Stimulated activated CD4-positive, alpha-beta T cell treated with anti-CD3 and anti-CD28 coated beads, Interleukin-15, amount 100 ng/mL, for 24 hours (primary cell): ENCODE data around the gene PALB2.

Experiments used
- DNase-seq: peaks from one replicate; pipeline ENCODE4 v3.0.0-alpha.2; 2020

The PALB2 gene

DNA sequence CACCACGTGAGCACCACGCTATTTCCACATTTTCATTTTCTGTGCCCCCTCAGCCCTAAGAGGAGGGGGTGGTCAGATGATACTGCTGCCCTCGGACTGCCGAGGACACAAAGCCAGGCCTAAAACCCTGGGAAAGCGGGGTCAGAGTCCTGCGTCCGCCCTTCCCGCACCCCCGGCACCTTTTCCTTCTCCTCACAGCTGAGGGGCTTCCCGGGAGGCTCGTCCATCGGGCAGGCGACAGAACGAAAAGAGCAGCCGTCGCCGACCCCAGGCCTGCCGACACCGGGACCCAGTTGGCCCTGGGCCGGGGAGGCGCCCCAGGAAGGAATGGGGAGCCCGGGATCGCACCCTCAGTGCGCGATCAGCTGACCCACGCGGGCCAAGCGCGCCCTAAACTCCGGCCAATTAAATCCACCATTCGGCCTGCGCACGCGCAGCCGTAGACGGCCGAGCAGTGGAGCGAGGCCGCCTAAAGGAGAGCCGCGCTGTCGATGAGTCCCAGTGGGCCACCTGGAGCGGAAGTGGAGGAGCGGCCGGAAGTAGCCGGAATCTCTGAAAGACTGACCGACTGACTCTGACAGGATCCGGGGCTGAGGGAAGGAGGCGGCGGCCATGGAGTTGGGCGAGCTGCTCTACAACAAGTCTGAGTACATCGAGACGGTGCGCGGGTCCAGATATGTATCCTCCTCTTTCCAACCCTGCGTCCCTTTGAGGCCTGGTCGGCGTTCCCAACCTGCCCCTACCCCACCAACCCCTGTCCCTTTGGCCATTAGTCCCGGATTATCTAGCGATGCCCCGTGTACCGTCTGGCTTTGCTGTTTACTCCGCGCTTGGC, at the start of gene PALB2, which contains the start of gene DCTN5:
Gene PALB2 (minus strand): TSS at position 380 of the 835 bp plus-strand sequence. CDS start 153 bp downstream, at position 227.
Gene DCTN5 (plus strand): TSS at position 536 of the 835 bp plus-strand sequence. CDS start 77 bp downstream, at position 613.
- DNase-seq, result peak; percentile 94

DNA sequence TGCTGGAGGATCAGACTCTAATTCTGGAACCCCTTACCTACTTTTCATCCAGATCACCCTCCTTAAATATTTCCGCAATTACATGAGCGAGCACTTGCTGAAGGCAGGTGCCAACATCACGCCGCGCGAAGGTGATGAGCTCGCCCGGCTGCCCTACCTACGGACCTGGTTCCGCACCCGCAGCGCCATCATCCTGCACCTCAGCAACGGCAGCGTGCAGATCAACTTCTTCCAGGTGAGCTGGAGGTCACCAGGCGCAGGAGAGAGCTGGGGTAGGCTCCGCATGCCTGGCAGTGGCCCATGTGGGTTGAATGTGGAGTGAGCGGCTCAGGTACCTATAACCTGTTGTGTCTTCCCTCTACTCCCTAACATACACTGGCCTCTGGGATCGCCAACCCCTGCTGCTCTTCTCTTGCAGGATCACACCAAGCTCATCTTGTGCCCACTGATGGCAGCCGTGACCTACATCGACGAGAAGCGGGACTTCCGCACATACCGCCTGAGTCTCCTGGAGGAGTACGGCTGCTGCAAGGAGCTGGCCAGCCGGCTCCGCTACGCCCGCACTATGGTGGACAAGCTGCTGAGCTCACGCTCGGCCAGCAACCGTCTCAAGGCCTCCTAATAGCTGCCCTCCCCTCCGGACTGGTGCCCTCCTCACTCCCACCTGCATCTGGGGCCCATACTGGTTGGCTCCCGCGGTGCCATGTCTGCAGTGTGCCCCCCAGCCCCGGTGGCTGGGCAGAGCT, 48.5 kb upstream of the PALB2 start:
- no peak for DNase-seq

DNA sequence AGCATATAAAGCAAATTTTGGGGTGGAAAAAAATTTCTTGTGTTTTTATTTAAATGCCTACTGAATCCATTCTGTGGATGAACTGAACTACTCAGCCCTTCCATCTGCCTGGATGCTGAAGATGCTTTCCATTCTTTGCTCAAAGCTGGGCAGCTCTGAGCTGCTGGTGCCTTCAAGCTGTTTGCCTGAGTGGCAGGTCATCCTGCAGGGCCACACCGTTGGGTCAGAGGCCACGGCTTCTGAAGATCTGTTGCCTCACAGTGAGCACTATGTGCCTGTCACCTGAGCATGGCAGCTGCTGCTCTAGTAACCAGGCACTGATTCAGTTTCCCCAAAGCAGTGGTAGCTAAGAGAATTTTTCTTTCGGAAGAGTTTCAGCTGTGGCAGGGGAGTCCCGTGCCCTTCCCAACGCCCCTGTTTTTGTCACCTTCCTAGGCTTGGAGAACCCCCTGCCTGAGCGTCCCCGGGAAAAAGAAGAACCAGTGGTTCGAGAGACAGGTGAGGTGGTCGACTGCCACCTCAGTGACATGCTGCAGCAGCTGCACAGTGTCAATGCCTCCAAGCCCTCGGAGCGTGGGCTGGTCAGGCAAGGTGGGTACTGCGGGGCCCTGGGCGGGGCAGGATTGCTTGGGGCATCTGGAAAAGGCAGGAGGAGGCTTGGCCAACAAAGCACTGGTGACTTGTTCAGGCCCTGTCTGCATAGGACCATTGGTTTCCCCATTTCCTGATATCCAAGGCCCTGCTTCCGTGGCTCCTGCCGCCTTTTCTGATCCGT, 46.1 kb upstream of the PALB2 start:
- DNase-seq, result no peak

DNA sequence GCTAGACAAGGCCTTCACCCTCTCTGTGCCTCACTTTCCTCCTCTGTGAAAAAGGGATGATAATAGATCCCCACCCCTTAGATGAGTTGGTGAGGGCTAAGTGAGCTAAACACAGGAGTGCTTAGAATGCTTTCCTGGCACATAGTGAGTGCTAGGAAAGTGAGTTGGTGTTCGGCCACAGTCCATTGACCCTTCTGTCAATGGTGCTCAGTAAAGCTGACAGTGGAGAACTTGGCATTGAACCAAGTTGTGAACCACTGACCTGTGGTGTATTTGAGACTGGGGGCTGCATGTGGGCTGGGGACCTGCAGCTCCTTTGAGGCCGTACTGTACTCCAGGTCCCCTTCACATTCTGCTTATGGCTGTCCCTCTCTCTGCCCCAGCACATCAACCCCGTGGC, 42.4 kb upstream of the PALB2 start:
- no peak for DNase-seq

DNA sequence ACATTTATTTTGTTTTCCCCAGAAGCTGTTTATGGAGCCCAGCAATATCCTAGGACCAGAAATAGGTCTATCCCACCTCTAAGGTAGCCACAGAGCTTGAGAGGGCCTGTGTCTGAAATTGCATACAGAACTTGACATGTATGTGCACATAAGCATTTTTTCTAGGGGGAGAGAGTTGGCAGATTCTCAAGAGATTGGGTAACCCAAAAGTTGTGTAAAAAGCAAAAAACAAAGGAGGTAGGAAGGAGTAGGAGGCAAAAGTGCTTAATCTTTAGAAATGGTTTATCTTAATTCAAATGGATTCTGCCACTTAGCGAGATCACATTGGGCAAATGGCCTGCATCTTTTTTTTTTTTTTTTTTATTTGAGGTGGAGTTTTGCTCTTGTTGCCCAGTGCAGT, 41.1 kb upstream of the PALB2 start:
- DNase-seq, result no peak

DNA sequence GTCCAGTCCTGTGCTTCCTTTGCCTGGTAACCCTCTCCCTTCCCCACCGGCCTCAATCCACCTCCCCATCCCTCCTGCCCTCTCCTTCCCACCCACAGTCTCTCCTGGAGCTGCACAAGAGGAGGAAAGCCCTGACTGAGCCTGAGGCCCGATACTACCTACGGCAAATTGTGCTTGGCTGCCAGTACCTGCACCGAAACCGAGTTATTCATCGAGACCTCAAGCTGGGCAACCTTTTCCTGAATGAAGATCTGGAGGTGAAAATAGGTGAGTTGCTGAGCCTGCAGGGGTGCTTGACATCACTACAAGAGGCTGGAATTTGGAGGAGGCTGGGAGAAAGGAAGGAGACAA, 38.9 kb upstream of the PALB2 start:
- no peak for DNase-seq

DNA sequence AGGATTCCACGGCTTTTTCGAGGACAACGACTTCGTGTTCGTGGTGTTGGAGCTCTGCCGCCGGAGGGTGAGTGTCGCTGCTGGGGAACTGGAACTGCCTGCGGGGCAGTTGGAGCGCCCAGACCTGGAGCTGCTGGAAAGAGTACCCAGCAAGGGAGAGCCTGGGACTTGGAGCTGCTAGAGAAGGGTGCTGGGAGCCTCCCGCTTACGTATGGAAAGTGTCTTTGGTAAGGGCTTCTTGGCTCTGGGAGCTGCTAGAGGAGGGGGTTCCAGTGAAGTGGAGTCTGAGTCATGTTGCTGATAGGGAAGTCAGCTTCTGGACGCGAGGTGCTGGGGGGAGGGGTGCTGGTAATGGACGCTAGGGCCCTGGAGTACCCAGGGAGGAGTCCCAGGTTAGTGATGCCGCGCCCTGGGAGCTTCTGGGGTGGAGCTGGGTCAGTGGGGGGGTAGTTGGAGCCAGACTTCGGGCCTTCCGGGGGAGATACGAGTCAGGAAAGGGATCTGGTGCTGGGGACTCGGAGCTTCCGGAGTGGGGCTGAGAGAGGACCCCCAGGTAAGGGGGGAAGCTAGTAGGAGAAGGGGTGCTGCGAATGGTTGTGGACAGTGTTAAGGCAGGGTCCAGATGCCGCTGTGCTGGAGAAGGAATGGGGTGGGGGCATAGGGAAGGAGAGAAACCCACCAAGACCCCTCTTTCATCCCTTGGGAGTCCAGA, 38.3 kb upstream of the PALB2 start:
- peak; percentile 61 for DNase-seq

DNA sequence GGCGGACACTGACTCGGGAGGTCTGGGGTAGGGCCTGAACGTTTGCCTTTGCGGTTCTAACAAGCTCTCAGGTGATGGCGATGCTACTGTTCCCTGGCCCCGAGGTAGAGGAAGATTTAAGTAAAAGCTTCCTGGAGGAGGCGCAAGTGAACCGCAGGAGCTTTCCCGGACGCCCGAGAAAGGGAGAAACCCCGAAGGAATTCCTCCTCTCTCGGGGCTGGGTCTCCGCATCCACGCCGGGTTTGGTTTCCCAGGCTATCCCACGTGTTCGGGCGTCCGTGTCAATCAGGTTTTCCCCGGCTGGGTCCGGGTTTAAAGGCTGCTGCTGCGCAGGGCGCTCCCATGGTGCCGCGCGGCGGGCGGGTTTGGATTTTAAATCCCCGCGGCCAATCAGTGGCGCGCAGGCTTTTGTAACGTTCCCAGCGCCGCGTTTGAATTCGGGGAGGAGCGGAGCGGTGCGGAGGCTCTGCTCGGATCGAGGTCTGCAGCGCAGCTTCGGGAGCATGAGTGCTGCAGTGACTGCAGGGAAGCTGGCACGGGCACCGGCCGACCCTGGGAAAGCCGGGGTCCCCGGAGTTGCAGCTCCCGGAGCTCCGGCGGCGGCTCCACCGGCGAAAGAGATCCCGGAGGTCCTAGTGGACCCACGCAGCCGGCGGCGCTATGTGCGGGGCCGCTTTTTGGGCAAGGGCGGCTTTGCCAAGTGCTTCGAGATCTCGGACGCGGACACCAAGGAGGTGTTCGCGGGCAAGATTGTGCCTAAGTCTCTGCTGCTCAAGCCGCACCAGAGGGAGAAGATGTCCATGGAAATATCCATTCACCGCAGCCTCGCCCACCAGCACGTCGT, 37.5 kb upstream of the PALB2 start, which contains the start of gene PLK1:
Gene PLK1 (plus strand): TSS at position 460 of the 844 bp plus-strand sequence. CDS start 44 bp downstream, at position 504.
- peak; percentile 91 for DNase-seq

DNA sequence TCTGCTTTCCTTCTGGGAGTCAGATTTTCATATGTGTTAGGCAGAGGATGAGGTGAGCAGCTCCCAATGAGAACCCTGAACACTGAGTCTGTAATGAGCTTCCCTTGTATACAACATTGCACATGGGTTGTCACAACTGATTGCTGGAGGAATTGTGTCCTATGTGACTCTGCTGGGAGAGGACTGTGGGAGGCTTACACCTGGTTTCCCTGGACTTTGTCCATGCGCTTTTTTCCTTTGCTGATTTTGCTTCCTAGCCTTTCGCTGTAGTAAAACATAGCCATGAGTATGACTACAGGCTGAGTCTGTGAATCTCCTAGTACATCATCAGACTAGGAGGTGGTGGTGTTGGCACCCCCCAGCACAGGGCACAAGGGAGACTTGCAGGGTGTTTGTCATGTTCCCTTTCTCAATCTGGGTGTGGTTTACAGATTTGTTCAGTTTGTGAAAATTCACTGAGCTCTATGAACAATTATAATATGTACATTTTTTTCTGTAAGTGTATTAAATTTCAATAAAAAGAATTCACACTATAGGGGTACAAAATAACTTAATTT, 35.9 kb upstream of the PALB2 start:
- no peak for DNase-seq

DNA sequence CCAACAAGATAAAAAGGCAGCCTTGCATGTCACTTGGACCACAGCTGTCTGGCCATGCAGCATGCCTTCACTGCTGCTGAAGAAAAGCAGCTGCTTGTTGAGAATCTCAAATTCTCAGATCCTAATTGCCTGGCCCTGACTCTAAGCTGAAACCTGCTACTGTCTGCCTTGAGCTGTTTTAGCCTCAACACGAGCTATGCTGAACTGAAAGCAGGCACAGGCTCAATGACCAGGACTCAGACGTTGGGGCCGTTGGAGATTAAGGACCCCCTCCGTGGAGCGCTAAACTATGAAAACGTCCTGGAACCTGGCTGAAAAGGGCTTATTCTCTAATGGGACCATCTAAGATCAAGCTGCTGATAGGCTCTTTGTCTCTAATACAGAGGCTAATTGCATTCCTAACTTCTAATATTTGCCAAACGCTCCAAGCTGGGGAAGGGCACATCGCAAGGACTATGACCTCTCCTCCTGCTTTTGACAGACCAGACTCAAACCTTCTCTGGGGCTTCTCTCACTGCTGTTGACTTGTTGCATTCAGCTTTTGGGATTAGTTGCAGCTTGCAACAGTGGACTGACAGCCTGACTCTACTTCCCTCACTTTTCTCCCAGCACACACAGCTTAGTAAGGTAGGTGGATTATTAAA, 33.0 kb upstream of the PALB2 start:
- no peak for DNase-seq

DNA sequence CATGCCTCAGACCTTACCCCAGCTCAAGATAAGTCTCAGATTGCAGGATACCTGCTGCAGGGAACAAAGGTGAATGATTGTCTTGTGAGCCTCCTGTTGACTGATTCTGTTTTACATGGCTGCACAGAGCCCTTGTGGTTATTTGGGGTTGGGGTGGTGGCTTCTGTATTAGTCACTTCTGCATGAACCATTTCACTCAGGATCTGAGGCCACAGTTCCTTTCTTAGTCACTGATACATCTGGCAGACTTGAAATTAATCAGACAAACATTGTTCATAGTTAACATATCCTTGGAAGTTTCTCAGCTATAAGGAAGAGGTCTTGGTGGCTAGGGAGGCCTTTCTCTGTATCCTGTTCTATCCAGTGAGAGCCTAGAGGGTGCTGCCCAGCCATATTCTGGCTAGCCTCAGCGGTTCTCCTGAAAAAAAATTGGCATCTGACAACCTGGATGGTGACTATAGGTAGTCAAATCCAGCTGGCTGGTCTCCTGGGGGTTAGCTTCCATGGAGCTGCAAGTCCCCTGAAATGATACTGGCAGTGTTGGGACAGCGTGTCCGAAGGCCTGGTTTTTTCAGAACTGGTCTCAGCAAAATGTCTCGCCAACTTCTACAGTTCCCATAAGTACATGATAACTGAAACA, 29.1 kb upstream of the PALB2 start:
- DNase-seq, result peak; percentile 72

DNA sequence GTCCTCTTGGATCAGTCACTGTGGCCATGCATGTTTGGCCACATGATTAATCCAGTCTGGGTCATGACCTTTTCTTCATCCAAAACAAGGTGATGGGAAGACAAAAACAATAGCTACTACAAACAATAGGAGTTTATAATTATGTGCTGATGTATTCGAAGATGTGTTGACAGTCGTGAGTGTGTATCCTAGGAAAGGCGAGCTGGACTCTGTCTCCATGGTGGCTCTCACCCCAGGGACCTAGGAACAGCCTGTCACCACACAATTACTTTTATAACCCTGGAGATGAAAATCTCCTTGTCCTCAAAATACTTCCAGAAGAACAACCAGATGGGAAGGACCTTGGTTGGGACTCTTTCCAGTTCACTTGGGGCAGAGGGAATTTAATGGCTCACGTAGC, 27.8 kb upstream of the PALB2 start:
- no peak for DNase-seq

DNA sequence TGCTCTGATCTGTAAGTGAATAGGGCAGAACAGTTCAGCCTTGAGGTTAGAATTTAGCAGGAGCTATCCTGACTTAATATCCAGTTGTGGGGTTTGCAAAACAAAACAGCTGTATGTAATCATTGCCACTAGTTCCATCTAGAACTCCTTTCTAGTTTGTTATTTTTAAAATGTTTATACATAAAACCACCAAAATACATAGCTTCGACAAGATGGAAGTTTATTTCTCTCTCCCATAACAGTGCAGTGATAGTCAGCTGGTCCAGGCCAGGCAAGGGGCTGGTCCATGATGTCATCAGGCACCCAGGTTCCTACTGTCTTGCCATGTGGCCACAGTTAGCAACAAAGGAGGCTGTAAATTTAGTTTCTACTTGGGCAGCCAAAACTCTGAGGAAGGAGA, 27.1 kb upstream of the PALB2 start:
- DNase-seq, result no peak

DNA sequence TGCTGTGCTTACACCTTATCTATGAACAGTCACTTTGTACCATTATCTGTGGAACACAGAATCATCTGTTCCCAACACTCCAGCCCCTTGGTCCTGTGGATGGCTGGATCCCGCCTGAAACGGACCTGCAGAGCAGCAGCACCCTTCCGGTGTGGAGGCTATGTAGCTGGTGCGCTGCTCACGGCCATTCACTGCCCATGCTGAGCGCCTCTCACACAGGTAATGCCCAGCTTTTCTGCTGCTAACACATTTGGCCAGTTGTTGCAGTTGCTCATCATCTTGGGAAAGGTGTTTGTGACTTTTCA, 26.2 kb upstream of the PALB2 start:
- no peak for DNase-seq

DNA sequence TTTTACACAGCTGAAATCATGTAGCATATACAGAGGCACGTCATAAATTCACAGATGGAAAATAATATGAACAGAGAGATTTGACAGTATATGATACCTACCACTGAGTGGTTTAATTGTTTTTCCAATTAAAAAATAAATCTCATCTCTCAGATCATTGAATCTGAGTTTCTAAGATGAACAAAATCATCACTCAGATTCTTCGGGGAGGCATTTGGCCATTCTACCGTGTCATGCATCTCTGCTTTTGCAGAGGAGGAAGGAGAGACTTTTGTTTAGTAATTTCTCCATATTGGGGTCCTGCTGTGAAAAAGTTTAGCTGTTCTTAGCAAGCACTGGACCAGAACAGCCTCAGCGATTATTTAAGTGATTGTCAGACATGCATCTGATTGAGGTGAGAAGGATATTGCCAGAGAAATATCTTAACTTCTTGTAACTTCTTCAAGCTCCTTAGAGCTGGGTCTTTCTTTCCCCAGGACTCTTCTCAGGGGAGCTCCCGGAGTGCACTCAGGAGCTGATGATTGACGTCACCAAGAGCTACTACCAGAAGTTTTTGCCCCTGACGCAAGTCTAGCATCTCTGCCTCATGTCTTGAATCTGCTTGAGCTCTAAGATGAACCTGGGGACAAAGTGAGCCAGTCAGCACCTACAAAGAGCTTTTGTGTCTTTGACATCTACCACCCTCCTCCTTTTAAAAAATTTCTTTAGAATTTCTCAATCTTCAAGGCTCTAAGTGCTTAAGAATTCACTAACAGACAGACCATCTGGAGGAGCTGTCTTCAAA, 25.7 kb upstream of the PALB2 start:
- DNase-seq, result no peak

DNA sequence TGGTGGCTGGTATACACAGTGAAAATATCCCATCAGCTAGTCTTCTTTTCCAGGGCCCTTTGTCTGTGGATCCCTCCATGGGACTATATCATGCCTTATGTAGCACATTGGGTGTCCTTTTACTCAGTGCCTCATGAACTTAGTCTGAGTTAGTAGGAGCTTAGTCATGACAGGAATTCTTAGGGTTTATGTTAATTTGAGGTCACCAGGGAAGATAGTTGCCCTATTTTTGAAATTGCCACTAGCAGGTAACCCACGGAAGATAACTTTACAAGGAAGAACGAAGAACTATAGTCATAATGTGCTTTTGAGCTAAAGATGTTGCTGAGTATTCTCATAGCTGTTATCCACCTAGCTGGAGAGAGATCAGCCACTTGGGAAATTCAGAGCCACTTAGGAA, 22.8 kb upstream of the PALB2 start:
- no peak for DNase-seq

DNA sequence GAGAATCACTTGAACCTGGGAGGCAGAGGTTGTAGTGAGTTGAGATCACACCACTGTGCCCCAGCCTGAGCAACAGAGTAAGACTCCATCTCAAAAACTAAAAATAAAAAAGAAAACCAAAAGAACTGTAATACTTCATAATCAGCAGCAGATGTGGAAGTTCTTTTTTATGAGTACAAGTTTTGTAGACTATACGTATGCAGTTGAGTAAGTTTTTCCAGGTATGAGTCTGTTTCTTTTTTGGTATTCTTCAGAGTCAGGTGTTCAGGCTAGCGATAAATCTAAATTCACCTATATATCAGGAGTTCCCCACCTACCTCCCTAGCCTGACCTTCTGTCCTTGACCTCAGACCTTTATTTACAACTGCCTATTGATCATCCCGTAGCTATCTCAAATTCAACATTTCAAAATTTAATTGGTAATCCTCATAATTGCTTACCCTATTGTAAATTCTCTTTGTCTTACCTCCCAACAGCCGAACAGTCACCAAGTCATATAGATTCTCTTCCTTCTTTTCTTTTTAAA, 10.9 kb upstream of the PALB2 start:
- no peak for DNase-seq

DNA sequence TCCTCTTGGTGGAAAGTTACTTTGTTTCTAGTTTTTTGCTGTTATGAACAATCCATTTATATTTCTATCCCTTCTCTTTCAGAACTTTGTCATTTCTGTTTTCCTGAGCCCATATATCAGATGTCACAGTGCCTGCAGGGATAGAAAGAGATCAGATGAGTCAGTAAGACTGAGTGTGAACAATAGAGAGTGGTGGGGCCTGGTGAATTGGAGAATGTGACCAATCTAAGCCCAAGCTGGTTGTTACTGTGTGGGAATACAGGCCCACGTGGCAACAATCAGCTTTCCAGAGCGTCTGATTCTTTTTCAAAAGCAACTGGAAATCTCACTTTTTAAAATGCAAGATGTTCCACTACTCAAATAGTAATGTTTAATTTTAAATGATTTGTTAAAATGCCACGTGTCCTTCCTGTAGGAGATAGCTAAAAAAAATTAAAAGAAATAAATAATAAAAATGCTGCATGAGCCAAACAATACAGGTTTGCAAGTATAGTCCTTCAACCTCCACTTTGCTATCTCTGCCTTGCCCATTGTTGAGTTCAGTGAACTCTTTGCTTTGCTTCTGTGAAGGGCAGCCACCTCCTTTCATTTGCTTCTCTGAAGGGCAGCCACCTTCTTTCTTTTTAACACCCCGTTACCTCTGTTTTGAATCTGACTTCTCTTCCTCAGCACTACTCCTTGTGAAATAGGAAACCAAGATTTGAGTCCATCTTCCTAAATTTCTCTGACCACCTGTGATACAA, 9.7 kb upstream of the PALB2 start:
- DNase-seq, result peak; percentile 11
